GM10266 (cell line): ENCODE measurements around the gene CLCN5.
"Not testable (repeated sequence)": the region's sequence is repeated elsewhere in the genome, so short reads cannot be mapped to it uniquely, and the experiment has no call there.

ENCODE experiments used
- DNase-seq: peaks from one replicate; pipeline ENCODE4 v3.0.0; 2012; ENCODE audit errors: extremely low spot score
- CTCF ChIP-seq: IDR thresholded peaks from 2 replicates; pipeline ENCODE4 v1.5.1; 2012; ENCODE audit warnings: mild to moderate bottlenecking, low read depth; ENCODE audit not compliant: control insufficient read depth, insufficient read depth; ENCODE audit errors: missing control alignments

CLCN5 gene

GRCh38 chrX:50002067-50002714 is 79.8 kb downstream of the CLCN5 start:
- TF ChIP-seq CTCF = no peak
- DNase-seq = no peak

GRCh38 chrX:50003467-50003866 is 81.1 kb downstream of the CLCN5 start:
- no peak for TF ChIP-seq CTCF
- no peak for DNase-seq

- TF ChIP-seq CTCF = no peak
- DNase-seq = no peak
These were observed 81.5 kb downstream of the CLCN5 start for GRCh38 chrX:50003927-50004326.

- not testable (repeated sequence) for DNase-seq
These were observed 103.2 kb downstream of the CLCN5 start for GRCh38 chrX:50025591-50025990.

GRCh38 chrX:50035126-50035525 is 112.7 kb downstream of the CLCN5 start:
- no peak for TF ChIP-seq CTCF
- DNase-seq = no peak

GRCh38 chrX:50036426-50036825 is 114.0 kb downstream of the CLCN5 start:
- TF ChIP-seq CTCF = no peak
- no peak for DNase-seq

GRCh38 chrX:50045823-50046222 is 123.4 kb downstream of the CLCN5 start:
- no peak for DNase-seq
- TF ChIP-seq CTCF = no peak

- TF ChIP-seq CTCF = no peak
- DNase-seq = no peak
These were observed 126.8 kb downstream of the CLCN5 start for GRCh38 chrX:50049228-50049627.
